Panc1 (cell line): Measurements from ENCODE around the gene CACNA1C.

Experiments
- POLR2AphosphoS5 ChIP-seq: IDR thresholded peaks from 2 replicates; pipeline ENCODE4 v1.6.1; 2012; ENCODE audit warnings: mild to moderate bottlenecking, low read depth, low read length, moderate library complexity
- SIN3A ChIP-seq: IDR thresholded peaks from 2 replicates; pipeline ENCODE4 v1.6.1; 2012; ENCODE audit warnings: low read depth, mild to moderate bottlenecking, low read length, moderate library complexity, borderline replicate concordance; ENCODE audit not compliant: insufficient read depth
- TCF7L2 ChIP-seq: IDR thresholded peaks from 2 replicates; pipeline ENCODE4 v1.6.1; 2011; ENCODE audit warnings: mild to moderate bottlenecking, low read depth, low read length, inconsistent platforms
- TF ChIP-seq, protein P1 (sequence below): fragments of 450-650 bp; IDR thresholded peaks from 2 replicates; pipeline ENCODE4 v1.5.1; 2017; ENCODE audit warnings: mild to moderate bottlenecking
- TF ChIP-seq, protein P2 (sequence below), 2 experiments: IDR thresholded peaks; 2 replicates each; pipeline ENCODE4 v1.6.1; 2011 to 2012; ENCODE audit warnings: low read depth in 2 of 2, control low read depth in 1 of 2, low read length in 1 of 2, mild to moderate bottlenecking in 1 of 2, moderate library complexity in 1 of 2; ENCODE audit not compliant: insufficient read depth in 1 of 2

DNA sequence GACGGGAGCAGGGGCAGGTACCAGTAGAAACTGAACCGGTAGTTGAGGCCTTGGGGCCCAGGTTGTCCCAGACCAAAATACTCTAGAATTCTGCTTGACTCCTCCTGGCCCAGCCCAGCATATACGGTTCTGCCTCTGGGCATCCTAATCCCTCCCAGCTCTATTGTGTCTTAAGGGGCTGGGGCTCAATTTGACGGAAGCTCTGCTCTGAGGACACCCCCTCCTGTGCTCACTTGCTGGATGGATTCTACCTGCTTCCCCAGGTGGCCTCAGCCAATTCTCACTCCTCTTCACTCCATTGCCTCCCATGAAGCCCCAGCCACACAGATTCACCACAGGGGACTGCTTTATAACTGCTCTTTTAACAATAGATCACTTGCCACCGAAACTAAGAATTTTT, 522.5 kb downstream of the CACNA1C start:
- TF ChIP-seq, protein P1, sequence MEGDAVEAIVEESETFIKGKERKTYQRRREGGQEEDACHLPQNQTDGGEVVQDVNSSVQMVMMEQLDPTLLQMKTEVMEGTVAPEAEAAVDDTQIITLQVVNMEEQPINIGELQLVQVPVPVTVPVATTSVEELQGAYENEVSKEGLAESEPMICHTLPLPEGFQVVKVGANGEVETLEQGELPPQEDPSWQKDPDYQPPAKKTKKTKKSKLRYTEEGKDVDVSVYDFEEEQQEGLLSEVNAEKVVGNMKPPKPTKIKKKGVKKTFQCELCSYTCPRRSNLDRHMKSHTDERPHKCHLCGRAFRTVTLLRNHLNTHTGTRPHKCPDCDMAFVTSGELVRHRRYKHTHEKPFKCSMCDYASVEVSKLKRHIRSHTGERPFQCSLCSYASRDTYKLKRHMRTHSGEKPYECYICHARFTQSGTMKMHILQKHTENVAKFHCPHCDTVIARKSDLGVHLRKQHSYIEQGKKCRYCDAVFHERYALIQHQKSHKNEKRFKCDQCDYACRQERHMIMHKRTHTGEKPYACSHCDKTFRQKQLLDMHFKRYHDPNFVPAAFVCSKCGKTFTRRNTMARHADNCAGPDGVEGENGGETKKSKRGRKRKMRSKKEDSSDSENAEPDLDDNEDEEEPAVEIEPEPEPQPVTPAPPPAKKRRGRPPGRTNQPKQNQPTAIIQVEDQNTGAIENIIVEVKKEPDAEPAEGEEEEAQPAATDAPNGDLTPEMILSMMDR = no peak
- TF ChIP-seq, protein P2, sequence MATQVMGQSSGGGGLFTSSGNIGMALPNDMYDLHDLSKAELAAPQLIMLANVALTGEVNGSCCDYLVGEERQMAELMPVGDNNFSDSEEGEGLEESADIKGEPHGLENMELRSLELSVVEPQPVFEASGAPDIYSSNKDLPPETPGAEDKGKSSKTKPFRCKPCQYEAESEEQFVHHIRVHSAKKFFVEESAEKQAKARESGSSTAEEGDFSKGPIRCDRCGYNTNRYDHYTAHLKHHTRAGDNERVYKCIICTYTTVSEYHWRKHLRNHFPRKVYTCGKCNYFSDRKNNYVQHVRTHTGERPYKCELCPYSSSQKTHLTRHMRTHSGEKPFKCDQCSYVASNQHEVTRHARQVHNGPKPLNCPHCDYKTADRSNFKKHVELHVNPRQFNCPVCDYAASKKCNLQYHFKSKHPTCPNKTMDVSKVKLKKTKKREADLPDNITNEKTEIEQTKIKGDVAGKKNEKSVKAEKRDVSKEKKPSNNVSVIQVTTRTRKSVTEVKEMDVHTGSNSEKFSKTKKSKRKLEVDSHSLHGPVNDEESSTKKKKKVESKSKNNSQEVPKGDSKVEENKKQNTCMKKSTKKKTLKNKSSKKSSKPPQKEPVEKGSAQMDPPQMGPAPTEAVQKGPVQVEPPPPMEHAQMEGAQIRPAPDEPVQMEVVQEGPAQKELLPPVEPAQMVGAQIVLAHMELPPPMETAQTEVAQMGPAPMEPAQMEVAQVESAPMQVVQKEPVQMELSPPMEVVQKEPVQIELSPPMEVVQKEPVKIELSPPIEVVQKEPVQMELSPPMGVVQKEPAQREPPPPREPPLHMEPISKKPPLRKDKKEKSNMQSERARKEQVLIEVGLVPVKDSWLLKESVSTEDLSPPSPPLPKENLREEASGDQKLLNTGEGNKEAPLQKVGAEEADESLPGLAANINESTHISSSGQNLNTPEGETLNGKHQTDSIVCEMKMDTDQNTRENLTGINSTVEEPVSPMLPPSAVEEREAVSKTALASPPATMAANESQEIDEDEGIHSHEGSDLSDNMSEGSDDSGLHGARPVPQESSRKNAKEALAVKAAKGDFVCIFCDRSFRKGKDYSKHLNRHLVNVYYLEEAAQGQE (IDR thresholded peaks at IDR 0.05; ENCODE audit: insufficient read depth in 1 of 2, low read depth in 2 of 2, low read length in 1 of 2) = no peak
- TF ChIP-seq POLR2AphosphoS5 (no peak), SIN3A (no peak), TCF7L2 (no peak)
